ENCODE results near the gene KANK4.
"Not testable (repeated sequence)": the region's sequence is repeated elsewhere in the genome, so short reads cannot be mapped to it uniquely, and the experiment has no call there.

KANK4 gene

GRCh38 chr1:62237950-62238374 is 81.3 kb downstream of the KANK4 start:
- peak; percentile 72 for DNase-seq (ENCODE audit: low read depth, low spot score)

GRCh38 chr1:62237361-62237760 is 81.9 kb downstream of the KANK4 start:
- no peak for DNase-seq (ENCODE audit: low read depth, low spot score)

GRCh38 chr1:62235576-62235975 is 83.7 kb downstream of the KANK4 start:
- no peak for DNase-seq (ENCODE audit: low read depth, low spot score)

- no peak for DNase-seq (ENCODE audit: low read depth, low spot score)
Measured at GRCh38 chr1:62234688-62235087, 84.5 kb downstream of the KANK4 start.

GRCh38 chr1:62233926-62234450 is 85.2 kb downstream of the KANK4 start:
- no peak for DNase-seq (ENCODE audit: low read depth, low spot score)

DNA sequence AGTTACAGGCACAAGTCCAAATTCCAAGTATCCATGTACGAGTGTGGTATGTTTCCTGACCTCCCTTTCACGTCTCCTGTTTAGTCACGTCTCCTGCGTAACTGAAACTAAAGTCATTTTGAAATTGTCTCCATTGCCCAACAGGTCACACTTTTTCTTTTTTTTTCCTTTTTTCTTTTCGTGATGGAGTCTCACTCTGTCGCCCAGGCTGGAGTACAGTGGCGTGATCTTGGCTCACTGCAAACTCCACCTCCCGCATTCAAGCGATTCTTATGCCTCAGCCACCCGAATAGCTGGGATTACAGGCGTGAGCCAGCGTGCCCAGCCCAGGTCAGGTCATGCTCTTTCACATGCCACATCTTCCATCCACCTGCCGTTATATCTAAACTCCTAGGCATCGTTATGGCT is 86.4 kb downstream of the KANK4 start:
- DNase-seq (ENCODE audit: low read depth, low spot score) = no peak

GRCh38 chr1:62230718-62231117 is 88.5 kb downstream of the KANK4 start:
- no peak for DNase-seq (ENCODE audit: low read depth, low spot score)

DNA sequence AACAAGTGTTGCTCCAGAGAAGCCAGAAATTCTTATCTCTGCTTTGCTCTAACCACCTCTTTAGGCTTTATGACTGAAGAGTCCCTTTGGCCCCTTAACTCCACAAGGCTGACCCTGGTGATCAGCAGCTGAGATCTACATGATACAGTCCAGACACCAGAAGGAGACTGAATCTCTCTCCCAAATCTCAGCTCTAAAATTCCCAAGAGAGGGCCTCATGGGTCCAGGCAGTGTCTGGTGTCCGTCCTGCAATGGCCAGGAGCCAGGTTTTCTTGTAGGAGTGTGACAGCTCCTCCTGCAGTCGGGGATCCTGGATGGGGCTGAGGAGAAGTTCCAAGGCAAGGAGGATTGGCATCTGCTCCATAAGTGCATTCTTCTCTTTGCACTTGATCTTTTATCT is 89.3 kb downstream of the KANK4 start:
- DNase-seq (ENCODE audit: low read depth, low spot score) = peak; percentile 79

GRCh38 chr1:62229468-62229867 is 89.8 kb downstream of the KANK4 start:
- peak; percentile 60 for DNase-seq (ENCODE audit: low read depth, low spot score)

DNA sequence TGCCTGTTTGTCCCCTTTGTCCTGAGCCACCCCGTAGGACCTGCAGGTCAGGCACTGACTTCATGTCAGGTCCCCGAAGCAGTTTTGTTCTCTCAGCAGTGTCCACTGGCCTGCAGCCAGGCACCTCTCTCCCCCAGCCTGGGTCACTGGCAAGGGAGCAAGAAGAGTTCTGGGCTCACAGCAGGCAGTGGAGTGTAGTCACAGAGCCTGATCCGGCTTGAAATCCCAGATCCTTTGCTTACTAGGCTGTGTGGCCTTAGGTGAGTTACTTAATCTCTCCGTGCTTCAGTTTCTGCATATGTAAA is 90.4 kb downstream of the KANK4 start:
- DNase-seq (ENCODE audit: low read depth, low spot score) = no peak

DNA sequence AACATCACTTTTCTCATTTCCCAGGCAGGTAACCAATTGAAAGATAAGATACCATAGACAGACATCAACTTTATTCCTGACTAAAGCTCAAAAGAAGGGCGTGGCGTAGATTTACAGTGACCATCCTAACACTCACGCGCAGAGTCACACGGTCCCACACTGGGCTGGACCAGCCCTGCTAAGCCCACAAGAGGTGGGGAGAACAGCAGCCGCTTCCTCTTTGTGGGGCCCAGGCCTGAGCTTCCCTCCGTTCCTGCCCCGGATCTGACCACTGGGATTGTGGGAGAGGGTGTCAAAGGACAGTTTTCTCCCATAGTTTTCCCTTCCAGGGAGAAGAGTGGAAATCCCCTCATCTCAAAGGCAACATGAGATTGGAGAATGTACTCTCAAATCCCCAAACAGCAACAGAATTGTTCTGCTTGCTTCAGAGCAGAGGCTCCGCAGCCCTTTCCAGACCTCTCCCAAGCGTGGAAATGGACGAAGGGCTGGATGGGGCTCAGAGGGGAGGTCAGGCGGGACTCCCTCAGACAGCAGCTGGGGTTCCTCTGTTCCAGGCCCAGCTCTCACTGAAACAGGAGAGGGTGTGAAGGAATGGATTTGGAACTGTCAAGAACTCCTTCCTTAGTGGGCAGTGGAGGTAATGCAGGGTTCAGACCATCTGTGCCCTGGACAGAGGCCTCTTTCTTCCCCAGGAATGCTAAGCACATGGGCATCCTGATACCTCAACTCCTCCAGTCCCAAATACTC is 90.9 kb downstream of the KANK4 start:
- no peak for DNase-seq (ENCODE audit: low read depth, low spot score)

DNA sequence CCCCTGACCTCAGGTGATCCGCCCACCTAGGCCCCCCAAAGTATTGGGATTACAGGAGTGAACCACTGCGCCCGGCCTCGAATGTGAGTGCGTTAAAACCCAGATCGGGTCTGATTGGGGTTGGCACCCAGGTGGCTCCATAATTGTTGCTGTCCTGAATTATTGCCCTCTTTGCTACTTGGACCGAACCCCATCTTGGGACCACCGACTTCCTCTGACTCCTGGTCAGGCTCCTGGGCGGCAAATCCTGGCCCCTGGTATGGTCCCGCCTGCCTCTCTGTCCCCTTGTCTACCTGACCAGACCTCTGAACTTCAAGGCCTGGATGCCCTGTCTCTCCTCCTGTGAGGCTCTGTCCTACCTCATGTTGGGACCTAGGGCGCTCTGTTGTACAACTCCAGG is 91.7 kb downstream of the KANK4 start:
- DNase-seq (ENCODE audit: low read depth, low spot score) = no peak

DNA sequence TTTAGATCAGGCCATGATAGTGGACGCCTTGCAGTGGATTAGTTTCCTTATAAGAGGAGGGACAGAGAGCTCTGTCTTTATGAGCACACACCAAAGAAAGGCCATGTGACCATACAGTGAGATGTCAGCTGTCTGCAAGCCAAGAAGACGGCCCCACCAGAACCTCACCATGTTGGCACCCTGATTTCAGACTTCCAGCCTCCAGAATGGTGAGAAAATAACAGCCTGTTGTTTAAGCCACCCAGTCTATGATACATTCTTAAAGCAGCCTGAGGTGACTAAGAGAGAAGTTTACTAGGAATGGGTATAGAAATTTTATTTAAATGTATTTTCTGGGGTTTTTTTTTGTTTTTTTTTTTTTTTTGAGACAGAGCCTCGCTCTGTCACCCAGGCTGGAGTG is 95.1 kb downstream of the KANK4 start:
- DNase-seq (ENCODE audit: low read depth, low spot score) = no peak

GRCh38 chr1:62222321-62222720 is 96.9 kb downstream of the KANK4 start:
- no peak for DNase-seq (ENCODE audit: low read depth, low spot score)

- no peak for DNase-seq (ENCODE audit: low read depth, low spot score)
Measured at GRCh38 chr1:62221171-62221570, 98.1 kb downstream of the KANK4 start.

DNA sequence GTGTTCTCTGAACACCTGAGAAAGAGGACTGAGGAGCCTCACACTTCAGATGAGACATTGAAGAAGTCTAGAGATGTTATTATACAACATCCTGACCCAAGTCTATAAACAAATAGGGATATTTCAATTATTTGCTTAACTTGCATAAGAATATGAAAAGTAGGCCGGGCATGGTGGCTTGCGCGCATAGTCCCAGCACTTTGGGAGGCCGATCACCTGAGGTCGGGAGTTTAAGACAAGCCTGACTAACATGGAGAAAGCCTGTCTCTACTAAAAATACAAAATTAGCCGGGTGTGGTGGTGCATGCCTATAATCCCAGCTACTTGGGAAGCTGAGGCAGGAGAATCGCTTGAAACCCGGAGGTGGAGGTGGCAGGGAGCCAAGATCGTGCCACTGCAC is 98.8 kb downstream of the KANK4 start:
- DNase-seq (ENCODE audit: low read depth, low spot score) = not testable (repeated sequence)

DNA sequence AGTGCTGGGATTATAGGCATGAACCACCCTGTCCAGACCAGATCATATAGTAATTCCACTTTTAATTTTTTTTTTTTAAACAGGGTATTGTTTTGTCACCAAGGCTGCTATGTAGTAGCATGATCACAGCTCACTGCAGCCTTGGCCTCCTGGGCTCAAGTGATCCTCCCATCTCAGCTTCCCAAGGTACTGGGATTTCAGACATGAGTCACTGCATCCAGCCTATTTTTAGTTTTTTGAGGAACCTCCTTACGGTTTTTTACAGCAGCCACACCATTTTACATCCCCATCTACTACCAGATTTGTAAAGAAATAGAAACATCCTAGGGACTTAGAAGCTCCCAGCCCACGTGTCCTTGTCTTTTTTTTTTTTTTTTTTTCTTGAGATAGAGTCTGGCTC is 100.6 kb downstream of the KANK4 start:
- DNase-seq (ENCODE audit: low read depth, low spot score) = no peak

- DNase-seq (ENCODE audit: low read depth, low spot score) = no peak
Measured at GRCh38 chr1:62213075-62213914, 105.9 kb downstream of the KANK4 start.

- DNase-seq (ENCODE audit: low read depth, low spot score) = no peak
Measured at GRCh38 chr1:62212411-62212810, 106.8 kb downstream of the KANK4 start.

- no peak for DNase-seq (ENCODE audit: low read depth, low spot score)
Measured at GRCh38 chr1:62210960-62211359, 108.3 kb downstream of the KANK4 start.

DNA sequence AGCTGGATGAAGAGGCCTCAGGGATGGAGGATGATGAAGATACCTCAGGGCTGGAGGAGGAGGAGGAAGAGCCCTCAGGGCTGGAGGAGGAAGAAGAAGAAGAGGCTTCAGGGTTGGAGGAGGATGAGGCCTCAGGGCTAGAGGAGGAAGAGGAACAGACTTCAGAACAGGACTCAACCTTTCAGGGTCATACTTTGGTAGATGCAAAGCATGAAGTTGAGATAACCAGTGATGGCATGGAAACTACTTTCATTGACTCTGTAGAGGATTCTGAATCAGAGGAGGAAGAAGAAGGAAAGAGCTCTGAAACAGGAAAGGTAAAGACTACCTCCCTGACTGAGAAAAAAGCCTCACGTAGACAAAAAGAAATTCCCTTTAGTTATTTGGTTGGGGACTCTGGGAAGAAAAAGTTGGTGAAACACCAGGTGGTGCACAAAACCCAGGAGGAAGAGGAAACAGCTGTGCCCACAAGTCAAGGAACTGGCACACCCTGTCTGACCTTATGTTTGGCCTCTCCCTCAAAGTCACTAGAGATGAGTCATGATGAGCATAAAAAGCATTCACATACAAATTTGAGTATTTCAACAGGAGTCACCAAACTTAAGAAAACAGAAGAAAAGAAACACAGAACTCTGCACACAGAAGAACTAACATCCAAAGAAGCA is 109.2 kb downstream of the KANK4 start:
- DNase-seq (ENCODE audit: low read depth, low spot score) = no peak

- DNase-seq (ENCODE audit: low read depth, low spot score) = no peak
Measured at GRCh38 chr1:62208970-62209369, 110.3 kb downstream of the KANK4 start.

Measured in ELF-1 (cell line).